IPS-20b (cell line): Measurements from ENCODE around the gene LHX6.
A peak's percentile ranks its signal among the peaks of the same experiment; 100 is the strongest.

Source experiments
- H3K27ac ChIP-seq: one replicate; pipeline ENCODE4 v1.5.1; 2013; ENCODE audit warnings: low read length
- H3K27me3 ChIP-seq: 2 replicates; pipeline ENCODE4 v1.6.1; 2013; ENCODE audit warnings: mild to moderate bottlenecking, low read length, inconsistent platforms; ENCODE audit not compliant: insufficient read depth
- H3K36me3 ChIP-seq: 2 replicates; pipeline ENCODE4 v1.6.1; 2013; ENCODE audit warnings: low read depth, mild to moderate bottlenecking, inconsistent platforms, low read length, moderate library complexity; ENCODE audit not compliant: insufficient read depth
- H3K4me1 ChIP-seq: 2 replicates; pipeline ENCODE4 v1.6.1; 2013; ENCODE audit warnings: mild to moderate bottlenecking, control low read depth, inconsistent platforms, low read length, moderate library complexity; ENCODE audit not compliant: insufficient read depth
- H3K4me3 ChIP-seq: 2 replicates; pipeline ENCODE4 v1.5.1; 2013; ENCODE audit warnings: mild to moderate bottlenecking, low read length, inconsistent platforms
- H3K9ac ChIP-seq: 2 replicates; pipeline ENCODE4 v1.6.1; 2013; ENCODE audit warnings: low read depth, mild to moderate bottlenecking, inconsistent platforms, low read length, moderate library complexity
- H3K9me3 ChIP-seq: 2 replicates; pipeline ENCODE4 v1.6.1; 2013; ENCODE audit warnings: mild to moderate bottlenecking, low read depth, low read length, inconsistent platforms; ENCODE audit not compliant: insufficient read depth

Gene LHX6

GRCh38 chr9:122213102-122213588 lies 15.6 kb downstream of the LHX6 start:
- Histone ChIP-seq H3K4me3 (peak overlapping the region; percentile 51; the same call in 1 of the 2 replicates), H3K9ac (no peak overlapping the region), H3K9me3 (no peaks in the 10 kb centered on the region; the same call in 1 of the 2 replicates), H3K4me1 (no peaks in the 10 kb centered on the region), H3K27me3 (peaks cover 89% of the 10 kb centered on the region), H3K27ac (no peak overlapping the region), H3K36me3 (no peaks in the 10 kb centered on the region)

GRCh38 chr9:122212473-122213004 lies 16.2 kb downstream of the LHX6 start:
- H3K27ac ChIP-seq: no peak overlapping the region
- peaks cover 89% of the 10 kb centered on the region for H3K27me3 ChIP-seq
- H3K4me3 ChIP-seq: no peak overlapping the region
- H3K9me3 ChIP-seq: no peaks in the 10 kb centered on the region
- no peaks in the 10 kb centered on the region for H3K4me1 ChIP-seq
- no peak overlapping the region for H3K9ac ChIP-seq
- no peaks in the 10 kb centered on the region for H3K36me3 ChIP-seq

- no peak overlapping the region for H3K9ac ChIP-seq
- no peak overlapping the region for H3K4me3 ChIP-seq
- no peaks in the 10 kb centered on the region; the same call in 1 of the 2 replicates for H3K4me1 ChIP-seq
- H3K27me3 ChIP-seq: peaks cover 64% of the 10 kb centered on the region
- no peak overlapping the region for H3K27ac ChIP-seq
- H3K9me3 ChIP-seq: no peaks in the 10 kb centered on the region
- H3K36me3 ChIP-seq: no peaks in the 10 kb centered on the region
Observed at GRCh38 chr9:122209451-122209850, 19.3 kb downstream of the LHX6 start.

- no peak overlapping the region for H3K27ac ChIP-seq
- H3K4me1 ChIP-seq: peaks cover 4% of the 10 kb centered on the region; the same call in 1 of the 2 replicates
- no peak overlapping the region for H3K9ac ChIP-seq
- no peaks in the 10 kb centered on the region for H3K9me3 ChIP-seq
- peaks cover 45% of the 10 kb centered on the region for H3K27me3 ChIP-seq
- H3K4me3 ChIP-seq: no peak overlapping the region
- no peaks in the 10 kb centered on the region for H3K36me3 ChIP-seq
Observed at GRCh38 chr9:122207096-122207495, 21.7 kb downstream of the LHX6 start.

- H3K4me1 ChIP-seq: peaks cover 4% of the 10 kb centered on the region; the same call in 1 of the 2 replicates
- H3K4me3 ChIP-seq: no peak overlapping the region
- no peak overlapping the region for H3K9ac ChIP-seq
- peaks cover 37% of the 10 kb centered on the region for H3K27me3 ChIP-seq
- H3K27ac ChIP-seq: no peak overlapping the region
- no peaks in the 10 kb centered on the region for H3K9me3 ChIP-seq
- no peaks in the 10 kb centered on the region for H3K36me3 ChIP-seq
Observed at GRCh38 chr9:122206118-122207046, 22.4 kb downstream of the LHX6 start.

- no peaks in the 10 kb centered on the region for H3K36me3 ChIP-seq
- no peak overlapping the region for H3K4me3 ChIP-seq
- no peaks in the 10 kb centered on the region for H3K9me3 ChIP-seq
- H3K27ac ChIP-seq: no peak overlapping the region
- H3K27me3 ChIP-seq: peaks cover 25% of the 10 kb centered on the region
- no peak overlapping the region for H3K9ac ChIP-seq
- H3K4me1 ChIP-seq: peaks cover 4% of the 10 kb centered on the region; the same call in 1 of the 2 replicates
Observed at GRCh38 chr9:122205176-122205575, 23.6 kb downstream of the LHX6 start.

- Histone ChIP-seq H3K27me3 (peaks cover 23% of the 10 kb centered on the region), H3K9me3 (no peaks in the 10 kb centered on the region), H3K4me3 (0 out of 2 replicates have a peak overlapping the region, but pooled peaks have one; percentile 25), H3K36me3 (no peaks in the 10 kb centered on the region), H3K27ac (no peak overlapping the region), H3K4me1 (peaks cover 4% of the 10 kb centered on the region; the same call in 1 of the 2 replicates), H3K9ac (no peak overlapping the region)
Observed at GRCh38 chr9:122204491-122204890, 24.3 kb downstream of the LHX6 start.

GRCh38 chr9:122204055-122204454 lies 24.7 kb downstream of the LHX6 start:
- Histone ChIP-seq H3K4me1 (peaks cover 4% of the 10 kb centered on the region; the same call in 1 of the 2 replicates), H3K27me3 (peaks cover 18% of the 10 kb centered on the region), H3K36me3 (no peaks in the 10 kb centered on the region), H3K9me3 (no peaks in the 10 kb centered on the region), H3K9ac (no peak overlapping the region), H3K4me3 (peak overlapping the region; percentile 25; the same call in 1 of the 2 replicates), H3K27ac (no peak overlapping the region)

GRCh38 chr9:122202111-122202510 lies 26.6 kb downstream of the LHX6 start:
- Histone ChIP-seq H3K27me3 (peaks cover 5% of the 10 kb centered on the region), H3K9ac (no peak overlapping the region), H3K36me3 (no peaks in the 10 kb centered on the region), H3K4me3 (no peak overlapping the region), H3K9me3 (no peaks in the 10 kb centered on the region), H3K27ac (no peak overlapping the region), H3K4me1 (peaks cover 4% of the 10 kb centered on the region; the same call in 1 of the 2 replicates)

GRCh38 chr9:122201641-122202040 lies 27.1 kb downstream of the LHX6 start:
- peaks cover 4% of the 10 kb centered on the region; the same call in 1 of the 2 replicates for H3K4me1 ChIP-seq
- H3K27ac ChIP-seq: no peak overlapping the region
- no peaks in the 10 kb centered on the region for H3K9me3 ChIP-seq
- H3K27me3 ChIP-seq: peaks cover 4% of the 10 kb centered on the region; the same call in 1 of the 2 replicates
- no peaks in the 10 kb centered on the region for H3K36me3 ChIP-seq
- H3K9ac ChIP-seq: no peak overlapping the region
- H3K4me3 ChIP-seq: no peak overlapping the region

GRCh38 chr9:122200960-122201595 lies 27.7 kb downstream of the LHX6 start:
- no peak overlapping the region for H3K9ac ChIP-seq
- no peaks in the 10 kb centered on the region for H3K9me3 ChIP-seq
- H3K27ac ChIP-seq: no peak overlapping the region
- H3K4me3 ChIP-seq: no peak overlapping the region
- H3K36me3 ChIP-seq: no peaks in the 10 kb centered on the region
- H3K4me1 ChIP-seq: peaks cover 4% of the 10 kb centered on the region; the same call in 1 of the 2 replicates
- peaks cover 4% of the 10 kb centered on the region; the same call in 1 of the 2 replicates for H3K27me3 ChIP-seq
